HG03280 (cell line): ENCODE results near the gene ENOPH1.

Experiments used
- ATAC-seq: cut with Tn5 transposase; IDR thresholded peaks from one replicate; pipeline ENCODE4 v1.9.1; 2021; ENCODE audit warnings: mild to moderate bottlenecking, moderate library complexity; ENCODE audit not compliant: unreplicated experiment

ENOPH1 gene

DNA sequence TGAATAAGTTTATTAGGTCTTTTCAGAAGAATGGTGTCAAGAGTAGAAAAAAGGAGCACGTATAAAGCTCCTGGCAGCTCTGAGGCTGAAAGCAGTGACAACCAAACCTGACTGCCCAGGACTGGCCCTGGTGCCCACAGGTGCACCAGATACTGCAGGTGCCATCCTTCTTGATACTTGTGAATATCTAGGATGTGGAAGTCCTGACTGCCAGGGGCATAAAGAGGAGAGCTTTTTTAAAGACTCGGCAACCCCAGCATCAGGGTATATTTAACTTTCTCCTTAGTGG lies 70.7 kb downstream of the ENOPH1 start:
- ATAC-seq = no peak

DNA sequence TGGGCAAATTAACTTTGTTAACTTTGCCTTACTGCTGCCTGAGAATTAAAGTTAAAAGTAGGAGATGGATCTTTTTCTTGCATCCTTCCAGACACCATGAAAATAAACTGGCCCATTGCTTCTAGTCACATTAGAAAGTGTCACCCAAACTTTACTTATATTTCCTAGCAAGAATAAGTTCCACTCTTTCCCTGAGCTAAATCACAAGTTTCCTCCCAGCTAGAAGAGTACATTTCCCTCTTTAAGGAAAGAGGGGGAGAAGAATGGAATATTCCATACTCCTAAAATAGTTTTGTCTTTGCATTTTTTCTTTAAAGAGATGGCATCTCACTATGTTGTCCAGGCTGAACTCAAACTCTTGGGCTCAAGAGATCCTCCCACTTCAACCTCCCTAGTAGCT lies 77.6 kb downstream of the ENOPH1 start:
- no peak for ATAC-seq

DNA sequence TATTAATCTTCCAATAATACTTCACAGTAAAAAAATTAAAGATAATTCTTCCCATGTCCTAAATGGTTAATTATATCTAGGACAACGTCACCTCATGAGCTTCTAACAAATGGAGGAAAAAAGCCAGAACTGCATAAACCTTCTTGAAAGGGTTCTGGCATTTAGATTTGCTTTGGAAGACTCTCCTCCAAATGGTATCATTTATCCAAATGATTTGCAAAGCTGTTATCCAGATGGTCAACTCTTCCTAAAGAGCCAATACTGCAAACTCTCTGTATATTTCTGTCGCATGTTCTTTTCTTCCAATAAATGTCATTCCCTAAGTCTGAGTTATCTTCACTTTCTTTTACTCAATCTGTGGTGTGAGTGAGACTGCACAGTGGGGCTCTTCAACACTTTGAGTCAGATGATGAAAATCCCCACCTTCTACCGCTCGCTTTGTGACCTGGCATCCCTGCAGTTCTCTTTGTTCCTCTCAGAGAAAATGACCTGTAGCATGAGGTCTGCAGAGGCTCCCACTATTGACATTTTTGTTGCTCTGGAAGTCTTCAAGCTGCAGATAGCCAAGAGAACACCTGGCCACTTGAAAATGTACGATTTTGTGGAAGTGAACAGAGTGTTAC lies 78.5 kb downstream of the ENOPH1 start:
- no peak for ATAC-seq

DNA sequence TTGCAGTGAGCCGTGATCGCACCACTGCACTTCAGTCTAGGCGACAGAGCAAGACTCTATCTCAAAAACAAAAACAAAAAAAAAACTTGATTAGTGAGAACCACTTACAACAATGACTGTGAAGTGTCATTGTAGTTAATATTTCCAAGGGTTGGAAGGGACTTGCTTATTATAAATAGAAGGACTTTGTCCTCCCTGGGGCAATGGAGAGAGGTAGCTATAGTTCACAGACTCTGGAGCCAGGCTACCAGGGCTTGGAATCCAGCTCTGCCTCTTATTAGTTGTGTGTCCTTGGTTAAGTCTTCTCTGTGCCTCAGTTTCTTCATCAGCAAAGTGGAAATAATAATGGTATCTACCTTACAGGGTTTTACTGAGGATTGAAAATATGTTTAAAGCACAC lies 79.8 kb downstream of the ENOPH1 start:
- ATAC-seq = no peak
